ENCODE measurements around the gene PIGV. TPM values are rescaled to one million over a fixed set of nuclear protein-coding genes. Genes with fewer than 3 reads are reported as not detected.

PIGV gene
- total RNA-seq, 1 donor from 2014 or later, result 7.1 TPM

- peak in 1 of 2 donors; percentile 84 for DNase-seq (ENCODE audit: low read depth in 2 of 2)
Measured at GRCh38 chr1:26772687-26773086, 15.1 kb upstream of the PIGV start.

GRCh38 chr1:26774462-26774861, 13.3 kb upstream of the PIGV start:
- no peak for DNase-seq (ENCODE audit: low read depth in 2 of 2)

GRCh38 chr1:26775666-26776065, 12.1 kb upstream of the PIGV start:
- DNase-seq (ENCODE audit: low read depth in 2 of 2), result no peak

- DNase-seq (ENCODE audit: low read depth in 2 of 2), result no peak
Measured at GRCh38 chr1:26779098-26779668, 8.6 kb upstream of the PIGV start.

- DNase-seq (ENCODE audit: low read depth in 2 of 2), result no peak
Measured at GRCh38 chr1:26780344-26780957, 7.3 kb upstream of the PIGV start.

- DNase-seq (ENCODE audit: low read depth in 2 of 2), result no peak
Measured at GRCh38 chr1:26781206-26781825, 6.4 kb upstream of the PIGV start.

GRCh38 chr1:26782521-26783212, 5.1 kb upstream of the PIGV start:
- no peak for DNase-seq (ENCODE audit: low read depth in 2 of 2)

- no peak for DNase-seq (ENCODE audit: low read depth in 2 of 2)
Measured at GRCh38 chr1:26783646-26784022, 4.1 kb upstream of the PIGV start.

- DNase-seq (ENCODE audit: low read depth in 2 of 2), result peak; percentile 60 to 70
Measured at GRCh38 chr1:26784023-26784871, 3.5 kb upstream of the PIGV start.

GRCh38 chr1:26784886-26785285, 2.9 kb upstream of the PIGV start:
- no peak for DNase-seq (ENCODE audit: low read depth in 2 of 2)

GRCh38 chr1:26785611-26786436, 1.9 kb upstream of the PIGV start:
- DNase-seq (ENCODE audit: low read depth in 2 of 2), result peak; percentile 54 to 60

GRCh38 chr1:26786437-26787380, 1.0 kb upstream of the PIGV start:
- peak; percentile 70 to 71 for DNase-seq (ENCODE audit: low read depth in 2 of 2)

- DNase-seq (ENCODE audit: low read depth in 2 of 2), result peak in 1 of 2 donors; percentile 64
Measured at GRCh38 chr1:26787381-26787705, 407 bp upstream of the PIGV start.

- DNase-seq (ENCODE audit: low read depth in 2 of 2), result no peak
Measured at GRCh38 chr1:26788515-26788785, 700 bp downstream of the PIGV start.

GRCh38 chr1:26788836-26789611, 1.3 kb downstream of the PIGV start:
- DNase-seq (ENCODE audit: low read depth in 2 of 2), result peak; percentile 84 to 88

- DNase-seq (ENCODE audit: low read depth in 2 of 2), result no peak
Measured at GRCh38 chr1:26789612-26789865, 1.8 kb downstream of the PIGV start.

- no peak for DNase-seq (ENCODE audit: low read depth in 2 of 2)
Measured at GRCh38 chr1:26789931-26790330, 2.2 kb downstream of the PIGV start.

- DNase-seq (ENCODE audit: low read depth in 2 of 2), result no peak
Measured at GRCh38 chr1:26790551-26790953, 2.8 kb downstream of the PIGV start.

- no peak for DNase-seq (ENCODE audit: low read depth in 2 of 2)
Measured at GRCh38 chr1:26791148-26791547, 3.4 kb downstream of the PIGV start.

- no peak for DNase-seq (ENCODE audit: low read depth in 2 of 2)
Measured at GRCh38 chr1:26791626-26792025, 3.9 kb downstream of the PIGV start.
